Measurements from ENCODE around the gene CFAP68. TPM values are rescaled to one million over a fixed set of nuclear protein-coding genes. Genes with fewer than 3 reads are reported as not detected.

CFAP68 gene
- total and polyA plus RNA-seq, 9 of the 15 experiments (the other 6 are each of a cell fraction or from before 2014, with no cell fraction given) = 22.8 to 72.3 (median 52.5) TPM

DNA sequence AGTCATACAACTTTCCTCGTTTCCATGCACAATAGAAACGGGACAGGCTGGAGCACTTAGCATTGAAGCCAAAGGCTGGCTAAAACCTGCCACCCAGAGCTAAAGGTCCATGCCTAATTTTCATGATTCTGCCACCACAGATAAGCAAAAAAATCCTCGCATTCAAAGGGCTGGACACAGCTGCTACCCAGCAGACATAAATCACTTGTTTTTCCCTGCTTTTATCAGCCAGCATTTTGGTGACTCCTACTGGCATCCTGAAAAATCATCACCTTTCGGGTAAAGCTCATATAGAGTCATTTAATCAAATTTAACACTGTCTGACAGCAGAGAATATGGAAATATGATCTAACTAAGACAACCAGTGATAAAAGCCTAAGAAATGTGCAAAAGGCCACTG lies 45.8 kb upstream of the CFAP68 start (continued):
- TF ChIP-seq, protein P1, sequence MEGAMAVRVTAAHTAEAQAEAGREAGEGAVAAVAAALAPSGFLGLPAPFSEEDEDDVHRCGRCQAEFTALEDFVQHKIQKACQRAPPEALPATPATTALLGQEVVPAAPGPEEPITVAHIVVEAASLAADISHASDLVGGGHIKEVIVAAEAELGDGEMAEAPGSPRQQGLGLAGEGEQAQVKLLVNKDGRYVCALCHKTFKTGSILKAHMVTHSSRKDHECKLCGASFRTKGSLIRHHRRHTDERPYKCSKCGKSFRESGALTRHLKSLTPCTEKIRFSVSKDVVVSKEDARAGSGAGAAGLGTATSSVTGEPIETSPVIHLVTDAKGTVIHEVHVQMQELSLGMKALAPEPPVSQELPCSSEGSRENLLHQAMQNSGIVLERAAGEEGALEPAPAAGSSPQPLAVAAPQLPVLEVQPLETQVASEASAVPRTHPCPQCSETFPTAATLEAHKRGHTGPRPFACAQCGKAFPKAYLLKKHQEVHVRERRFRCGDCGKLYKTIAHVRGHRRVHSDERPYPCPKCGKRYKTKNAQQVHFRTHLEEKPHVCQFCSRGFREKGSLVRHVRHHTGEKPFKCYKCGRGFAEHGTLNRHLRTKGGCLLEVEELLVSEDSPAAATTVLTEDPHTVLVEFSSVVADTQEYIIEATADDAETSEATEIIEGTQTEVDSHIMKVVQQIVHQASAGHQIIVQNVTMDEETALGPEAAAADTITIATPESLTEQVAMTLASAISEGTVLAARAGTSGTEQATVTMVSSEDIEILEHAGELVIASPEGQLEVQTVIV (CRISPR knock-in tag; IDR thresholded peaks at IDR 0.05; ENCODE audit: borderline replicate concordance) = no peak
- no peak for TF ChIP-seq MAFF (IDR thresholded peaks at IDR 0.05; ENCODE audit: low read length)

DNA sequence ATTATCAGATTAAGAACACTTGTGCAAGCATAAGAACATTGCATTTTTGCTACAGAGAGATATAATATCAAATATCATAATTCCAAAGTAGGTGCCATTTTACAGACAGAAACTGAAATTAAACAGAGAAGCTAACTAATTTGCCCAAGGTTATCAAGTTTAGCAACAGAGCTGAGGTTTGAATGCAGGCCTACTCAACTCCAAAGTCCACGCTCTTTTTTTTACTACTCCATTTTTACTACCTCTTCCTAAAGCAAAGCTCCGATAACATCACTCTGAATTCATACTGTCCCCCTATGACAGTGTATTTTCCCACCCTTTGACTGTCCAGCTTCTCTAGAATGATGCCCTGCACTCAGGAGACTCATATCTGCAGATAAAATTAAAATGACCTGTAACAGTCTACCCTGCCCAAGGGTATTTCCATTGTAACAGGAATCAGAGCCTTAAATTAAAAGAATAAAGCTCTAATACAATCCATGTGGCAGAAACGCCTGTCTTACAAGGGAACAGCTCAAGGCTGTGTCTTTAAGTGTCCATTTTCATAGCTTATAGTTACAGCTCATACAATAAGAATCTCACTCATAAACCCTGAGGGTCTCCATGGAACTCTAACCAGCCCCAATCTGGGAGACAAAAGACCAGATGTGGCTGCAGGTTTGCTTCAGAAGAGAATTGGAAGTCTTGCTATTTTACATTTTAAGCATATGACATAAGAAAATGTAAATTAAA lies 44.7 kb upstream of the CFAP68 start:
- Histone ChIP-seq H3K9me3 (replicated peaks; ENCODE audit: control insufficient read depth, insufficient read depth, low read depth, low read length) (no peaks in the 10 kb centered on the region), H3K9ac (ENCODE audit: insufficient read depth in 1 of 2, low read depth in 2 of 2, low read length in 2 of 2) (no peak overlapping the region), H3K27me3 (ENCODE audit: control insufficient read depth in 2 of 2, insufficient read depth in 2 of 2, low read length in 2 of 2) (no peaks in the 10 kb centered on the region), H3K4me3 (no peak overlapping the region), H3K27ac (ENCODE audit: extremely low read depth, low read depth, low read length) (no peak overlapping the region), H3K36me3 (ENCODE audit: control insufficient read depth, insufficient read depth, low read length) (peaks cover 24% of the 10 kb centered on the region; the same call in 2 of the 3 replicates), H3K4me2 (ENCODE audit: insufficient read depth, low read length) (no peak overlapping the region), H3K9me1 (ENCODE audit: control insufficient read depth, insufficient read depth, low read length) (no peaks in the 10 kb centered on the region), H4K20me1 (replicated peaks; ENCODE audit: control insufficient read depth, insufficient read depth, low read length) (no peaks in the 10 kb centered on the region), H2AFZ (ENCODE audit: low read depth, low read length) (no peak overlapping the region), H3K4me1 (replicated peaks in 1 of 2; ENCODE audit: control insufficient read depth in 2 of 2, insufficient read depth in 2 of 2, low read length in 2 of 2) (no peaks in the 10 kb centered on the region), H3K79me2 (ENCODE audit: control insufficient read depth, insufficient read depth, low read length) (no peaks in the 10 kb centered on the region)
- no peak for FAIRE-seq
- DNase-seq (ENCODE audit: extremely low read depth in 1 of 4, low spot score in 3 of 4) = no peak
- intact Hi-C loops (cut with micrococcal nuclease) (no loop called here), in situ Hi-C loops (cut with MboI) (no loop called here)
- no TSS peak for BruUV-seq (replicated peaks)
- POLR2A ChIA-PET = no interaction called here
- CTCF ChIA-PET (ENCODE audit: low intra/inter-chr PET ratio) = interaction anchor here (1.4 kb wide), 2 partner anchors 248 to 270 kb away, joined by 4 to 6 read pairs; no protein-coding TSS in a partner anchor
- TF ChIP-seq MAFF (IDR thresholded peaks at IDR 0.05; ENCODE audit: low read length) (no peak), TEAD1 (CRISPR knock-in tag; IDR thresholded peaks at IDR 0.05) (no peak)
- TF ChIP-seq, protein P2, sequence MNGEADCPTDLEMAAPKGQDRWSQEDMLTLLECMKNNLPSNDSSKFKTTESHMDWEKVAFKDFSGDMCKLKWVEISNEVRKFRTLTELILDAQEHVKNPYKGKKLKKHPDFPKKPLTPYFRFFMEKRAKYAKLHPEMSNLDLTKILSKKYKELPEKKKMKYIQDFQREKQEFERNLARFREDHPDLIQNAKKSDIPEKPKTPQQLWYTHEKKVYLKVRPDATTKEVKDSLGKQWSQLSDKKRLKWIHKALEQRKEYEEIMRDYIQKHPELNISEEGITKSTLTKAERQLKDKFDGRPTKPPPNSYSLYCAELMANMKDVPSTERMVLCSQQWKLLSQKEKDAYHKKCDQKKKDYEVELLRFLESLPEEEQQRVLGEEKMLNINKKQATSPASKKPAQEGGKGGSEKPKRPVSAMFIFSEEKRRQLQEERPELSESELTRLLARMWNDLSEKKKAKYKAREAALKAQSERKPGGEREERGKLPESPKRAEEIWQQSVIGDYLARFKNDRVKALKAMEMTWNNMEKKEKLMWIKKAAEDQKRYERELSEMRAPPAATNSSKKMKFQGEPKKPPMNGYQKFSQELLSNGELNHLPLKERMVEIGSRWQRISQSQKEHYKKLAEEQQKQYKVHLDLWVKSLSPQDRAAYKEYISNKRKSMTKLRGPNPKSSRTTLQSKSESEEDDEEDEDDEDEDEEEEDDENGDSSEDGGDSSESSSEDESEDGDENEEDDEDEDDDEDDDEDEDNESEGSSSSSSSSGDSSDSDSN (IDR thresholded peaks at IDR 0.05; ENCODE audit: borderline replicate concordance in 1 of 2, low read depth in 2 of 2, low read length in 2 of 2) = no peak
- TF ChIP-seq, protein P3, sequence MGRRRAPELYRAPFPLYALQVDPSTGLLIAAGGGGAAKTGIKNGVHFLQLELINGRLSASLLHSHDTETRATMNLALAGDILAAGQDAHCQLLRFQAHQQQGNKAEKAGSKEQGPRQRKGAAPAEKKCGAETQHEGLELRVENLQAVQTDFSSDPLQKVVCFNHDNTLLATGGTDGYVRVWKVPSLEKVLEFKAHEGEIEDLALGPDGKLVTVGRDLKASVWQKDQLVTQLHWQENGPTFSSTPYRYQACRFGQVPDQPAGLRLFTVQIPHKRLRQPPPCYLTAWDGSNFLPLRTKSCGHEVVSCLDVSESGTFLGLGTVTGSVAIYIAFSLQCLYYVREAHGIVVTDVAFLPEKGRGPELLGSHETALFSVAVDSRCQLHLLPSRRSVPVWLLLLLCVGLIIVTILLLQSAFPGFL (CRISPR knock-in tag; IDR thresholded peaks at IDR 0.05) = no peak
- no peak for ATAC-seq
- WGBS (ENCODE audit: insufficient coverage, low coverage, missing lambda C conversion rate) = 62% methylated on average over 3 of the region's 3 CpGs
